ENCODE results near the gene MBL2.

MBL2 gene

DNA sequence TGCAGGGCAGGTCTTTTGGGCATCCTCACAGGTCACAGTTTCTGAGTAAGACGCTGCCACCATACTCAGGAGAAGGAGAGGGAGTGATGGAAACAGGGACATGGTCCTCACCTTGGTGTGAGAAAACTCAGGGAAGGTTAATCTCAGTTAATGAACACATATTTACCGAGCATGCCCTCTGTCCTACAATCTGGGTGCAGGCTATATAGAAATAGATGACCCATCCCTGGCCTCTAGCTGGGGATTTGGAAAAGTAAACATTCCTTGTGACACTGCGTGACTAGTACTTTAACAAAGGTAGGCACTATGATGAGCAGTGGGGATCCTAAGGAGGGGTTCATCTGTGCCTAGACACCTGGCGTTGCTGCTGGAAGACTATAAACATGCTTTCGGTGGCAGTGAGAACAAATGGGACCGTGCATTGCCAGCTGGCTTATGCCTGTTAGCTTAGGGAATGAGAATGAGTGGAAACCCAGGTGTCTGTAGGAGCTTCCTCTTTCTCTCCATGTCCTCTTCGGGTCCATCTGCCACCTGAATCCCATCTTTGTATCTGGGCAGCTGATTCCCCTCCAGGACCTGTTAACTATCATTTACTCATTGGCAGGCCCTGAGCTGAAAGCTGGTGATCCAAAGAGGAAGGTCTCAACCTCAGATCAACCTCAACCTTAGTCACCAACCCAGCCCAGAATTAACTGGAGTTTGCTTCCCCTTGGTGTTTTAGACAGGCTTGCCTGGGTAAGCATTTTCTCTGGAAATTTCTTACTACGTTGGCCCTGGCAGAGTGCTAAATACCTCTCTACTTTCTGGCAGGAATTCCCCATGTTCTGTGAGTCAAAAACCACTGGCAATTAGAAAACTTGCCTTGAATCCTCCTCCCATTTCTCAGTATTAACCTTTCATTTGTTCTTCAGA is 794 bp downstream of the MBL2 start:
- no peak for DNase-seq (ENCODE audit: low read depth)

DNA sequence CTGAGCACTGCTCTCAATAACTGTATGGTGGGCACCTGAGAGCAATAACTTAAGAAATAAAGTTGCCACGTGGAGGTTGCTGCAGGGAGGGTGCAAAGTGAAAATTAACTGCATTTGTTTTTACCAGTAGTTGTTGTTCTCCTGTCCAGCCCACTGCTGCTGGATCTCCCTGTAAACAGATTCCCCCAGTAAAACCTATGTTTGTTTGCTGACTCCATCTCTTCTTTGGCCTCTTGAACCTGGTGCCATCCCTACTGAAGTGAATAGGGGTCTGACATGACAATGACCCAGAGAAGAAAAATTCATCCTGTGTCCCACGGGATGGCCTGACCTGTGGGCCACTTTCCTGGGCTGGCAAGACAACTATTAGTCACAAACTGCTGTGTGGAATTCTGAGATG is 1.7 kb downstream of the MBL2 start:
- DNase-seq (ENCODE audit: low read depth) = no peak

DNA sequence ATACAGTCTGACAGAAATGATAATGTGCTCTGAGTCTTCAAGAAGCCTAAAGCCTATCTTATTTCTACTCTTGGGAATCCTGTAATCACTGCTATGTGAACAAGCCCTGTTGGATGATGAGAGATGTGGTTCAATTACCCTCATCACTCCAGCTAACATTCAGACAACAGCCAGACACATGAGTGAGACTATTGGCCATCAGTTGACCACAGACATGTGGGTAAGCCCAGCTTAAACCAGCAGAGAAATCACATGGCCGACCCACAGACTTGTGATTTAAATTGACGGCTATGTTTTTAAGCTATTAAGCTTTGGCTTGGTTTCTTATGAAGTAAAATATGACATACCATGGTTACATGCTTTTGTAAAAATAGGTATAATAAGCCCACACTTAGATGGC is 2.6 kb downstream of the MBL2 start:
- DNase-seq (ENCODE audit: low read depth) = no peak

DNA sequence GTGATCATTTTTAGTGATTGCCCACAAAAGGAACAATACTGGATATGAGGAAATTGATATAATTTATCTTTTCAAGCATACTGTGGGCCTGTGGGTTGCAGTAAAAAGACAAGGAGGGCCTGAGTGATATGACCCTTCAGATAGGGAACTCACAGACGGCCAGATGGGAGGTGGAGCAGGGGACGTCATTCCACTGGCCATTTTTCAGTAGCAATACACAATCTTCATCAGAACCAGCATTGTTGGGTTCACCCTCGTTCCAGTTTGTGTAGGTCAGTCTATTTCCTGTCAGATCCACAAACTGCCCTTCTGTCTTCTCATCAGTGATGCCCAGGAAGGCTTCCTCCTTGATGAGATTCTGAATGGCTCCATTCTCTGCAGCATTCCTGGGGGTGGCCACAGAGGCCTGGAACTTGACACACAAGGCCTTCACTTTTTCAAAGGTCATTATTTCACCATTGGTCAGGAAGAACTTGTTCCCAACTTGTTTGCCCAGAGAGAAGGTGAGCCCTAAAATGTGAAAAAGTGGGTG is 4.5 kb downstream of the MBL2 start:
- DNase-seq (ENCODE audit: low read depth) = no peak

DNA sequence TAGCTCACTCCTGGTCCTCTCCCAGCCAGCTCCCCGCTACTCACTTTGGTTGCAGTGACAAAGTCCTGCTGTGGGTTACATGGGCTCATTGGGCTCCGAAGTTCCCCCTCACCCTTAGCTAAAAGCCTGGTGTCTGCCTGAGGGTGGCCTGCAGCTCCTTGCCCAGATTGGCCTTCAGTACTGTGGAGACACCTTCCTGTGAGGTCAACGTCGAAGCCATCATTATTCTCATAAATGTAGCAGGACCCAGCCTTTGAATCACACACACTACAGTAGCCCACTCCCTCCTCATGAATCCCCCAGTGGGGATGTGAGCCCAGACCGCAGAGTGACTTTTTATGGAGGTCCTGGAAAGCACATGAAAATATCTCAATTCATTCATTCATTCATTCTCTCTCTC is 10.5 kb downstream of the MBL2 start:
- DNase-seq (ENCODE audit: low read depth) = no peak

DNA sequence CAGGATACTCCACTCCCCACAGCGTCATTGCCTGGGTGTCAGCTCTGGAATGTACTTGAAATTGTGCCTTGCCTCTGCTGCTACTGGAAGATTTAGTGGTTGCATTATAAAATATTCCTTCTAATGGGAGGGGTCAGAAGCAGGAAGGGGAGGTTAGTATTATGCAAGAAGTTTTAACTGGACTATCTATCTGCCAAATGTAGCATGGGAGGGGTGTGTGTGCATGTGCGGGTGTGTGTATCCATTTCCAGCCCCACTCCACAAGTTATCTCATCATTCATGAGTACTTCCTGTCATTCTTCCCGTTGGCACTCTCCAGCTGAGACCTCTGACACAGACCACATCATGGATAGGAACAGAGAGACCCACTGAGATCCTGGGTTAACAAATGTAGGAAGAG is 13.4 kb downstream of the MBL2 start:
- no peak for DNase-seq (ENCODE audit: low read depth)

DNA sequence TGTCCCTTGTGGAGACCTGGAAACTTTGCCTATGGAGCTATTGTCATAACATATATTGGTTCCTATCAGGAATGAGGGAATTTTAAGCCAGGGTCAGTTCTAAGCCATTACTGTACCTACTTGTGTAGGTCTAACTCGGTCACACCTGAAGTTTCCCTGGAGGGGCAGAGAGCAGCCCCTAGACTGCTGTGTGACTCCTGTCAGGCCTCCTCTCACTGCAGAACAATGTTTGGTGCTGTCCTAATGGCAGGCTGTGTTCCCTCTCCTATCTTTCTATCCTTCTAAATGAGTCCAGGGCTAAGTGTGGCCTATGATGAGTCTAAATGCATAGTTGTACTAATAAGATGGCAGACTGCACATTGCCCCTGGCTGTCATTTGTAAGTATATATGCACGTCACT is 14.2 kb downstream of the MBL2 start:
- DNase-seq (ENCODE audit: low read depth) = no peak

DNA sequence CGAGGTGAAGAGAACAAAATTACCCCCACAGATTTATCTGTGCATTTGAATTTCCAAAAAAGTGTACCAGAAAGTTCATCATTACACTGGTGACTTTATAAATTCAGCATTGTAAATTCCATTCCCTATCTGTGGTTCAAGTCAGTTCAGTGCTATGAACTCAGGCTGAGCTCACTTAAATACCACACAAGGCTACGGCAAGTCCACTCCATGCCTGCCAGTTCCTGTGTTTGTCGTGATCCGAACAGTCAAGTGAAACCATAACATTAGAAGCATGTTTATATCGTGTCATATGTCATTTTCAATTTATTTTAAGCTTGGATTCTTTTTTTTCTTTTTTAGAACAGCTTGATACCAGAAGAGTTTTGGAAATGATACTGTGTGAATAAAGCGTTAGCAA is 14.8 kb downstream of the MBL2 start:
- DNase-seq (ENCODE audit: low read depth) = no peak

DNA sequence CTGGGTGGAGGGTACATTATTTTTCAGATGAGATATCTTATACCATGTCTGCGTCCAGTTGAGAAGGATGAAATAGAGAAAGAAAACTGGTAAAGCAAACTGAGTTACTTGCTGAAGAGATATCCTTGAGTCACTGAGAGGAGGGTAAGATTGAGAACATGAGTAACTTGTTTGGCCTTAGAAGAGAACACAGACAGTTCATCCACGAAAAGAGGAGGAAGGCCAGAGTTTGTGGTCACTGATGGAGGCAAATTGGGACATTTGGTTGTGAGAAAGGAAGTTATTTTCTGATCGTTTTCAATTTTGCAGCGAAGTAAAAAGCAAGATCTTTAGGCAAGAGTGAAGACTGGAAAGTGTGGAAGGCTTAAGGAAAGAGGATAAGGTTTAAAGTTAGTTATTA is 15.6 kb downstream of the MBL2 start:
- DNase-seq (ENCODE audit: low read depth) = no peak

DNA sequence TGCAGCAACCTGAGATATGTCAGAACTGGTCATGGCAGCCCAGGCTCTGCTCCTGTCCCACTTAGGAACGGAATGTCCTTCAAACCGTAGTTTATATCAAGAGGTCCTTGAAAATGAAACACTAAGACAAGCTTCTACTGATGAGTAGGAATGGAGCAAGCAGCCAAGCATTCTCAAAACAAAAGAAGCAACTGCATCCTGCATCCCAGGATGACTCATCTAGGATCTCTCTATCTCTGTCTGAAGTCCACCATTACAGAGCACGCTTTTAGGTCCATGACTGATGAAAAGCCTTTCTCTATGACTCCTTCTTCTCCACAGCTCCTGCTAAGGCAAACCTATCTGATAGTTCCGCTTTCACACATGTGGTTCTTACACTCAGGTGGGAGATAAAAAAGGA is 16.3 kb downstream of the MBL2 start:
- no peak for DNase-seq (ENCODE audit: low read depth)

DNA sequence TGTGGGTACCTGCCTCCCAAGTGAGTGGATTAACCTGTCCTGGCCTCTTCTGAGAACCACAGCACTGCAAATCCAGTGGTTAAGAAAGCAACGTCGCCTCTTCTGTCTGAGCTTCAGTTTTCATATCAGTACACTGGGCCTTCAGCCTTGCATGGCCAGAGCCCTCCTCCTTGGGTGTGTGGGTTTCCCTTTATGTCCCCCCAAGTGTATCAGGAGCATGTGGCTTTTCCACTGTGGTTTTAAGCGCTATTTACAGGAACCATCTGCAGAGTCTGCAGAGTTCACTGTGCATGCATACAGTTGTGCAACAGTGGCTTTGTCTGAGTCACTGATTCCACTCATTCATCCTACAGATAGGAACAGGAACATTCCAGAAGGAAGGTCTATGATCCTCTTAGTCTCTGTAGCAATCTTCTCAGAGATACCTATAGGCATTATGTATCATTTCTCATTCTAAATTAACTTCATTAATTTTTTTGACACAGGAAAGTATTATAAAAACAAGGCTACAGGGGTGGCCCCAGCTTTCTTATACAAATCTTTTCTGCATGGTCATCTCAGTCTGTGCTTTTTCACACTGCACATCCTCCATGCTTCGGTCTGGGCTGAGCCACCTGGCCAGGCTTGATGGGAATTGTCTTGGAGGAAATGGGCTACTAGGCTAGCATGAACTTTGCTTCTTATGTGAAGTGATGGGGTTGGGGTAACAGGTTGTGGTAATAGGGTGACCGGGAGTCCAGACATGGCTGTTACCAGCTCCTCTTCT is 17.1 kb downstream of the MBL2 start:
- no peak for DNase-seq (ENCODE audit: low read depth)

DNA sequence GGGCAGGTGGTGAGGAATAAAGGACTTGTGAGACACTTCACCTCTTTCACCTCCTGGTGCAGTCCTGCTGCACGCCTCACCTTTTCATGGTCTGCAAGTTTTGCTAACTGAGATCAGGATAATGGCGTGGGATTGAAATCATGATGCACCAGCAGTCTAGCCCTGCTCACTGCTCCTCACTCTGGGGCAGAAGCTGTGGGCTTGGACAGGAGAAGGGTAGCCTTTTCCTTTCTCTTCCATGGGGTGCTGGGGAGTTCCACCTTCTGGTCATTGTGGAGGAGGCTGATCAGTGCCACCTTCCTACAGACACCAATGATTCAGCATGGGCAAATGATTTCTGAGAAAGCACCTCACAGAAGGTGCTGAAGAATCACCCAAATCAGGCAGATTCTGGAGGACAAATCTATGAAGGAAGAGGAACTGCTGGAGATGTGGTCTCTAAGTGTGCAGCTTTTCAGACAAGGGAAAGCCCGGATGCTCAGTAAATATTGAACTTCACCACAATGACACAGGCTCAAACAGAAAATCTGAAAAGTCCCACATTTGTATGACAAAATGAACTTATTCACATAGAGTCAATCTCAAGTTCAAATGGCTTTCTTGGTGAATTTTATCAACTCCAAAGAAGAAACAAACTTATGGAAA is 19.7 kb downstream of the MBL2 start:
- DNase-seq (ENCODE audit: low read depth) = no peak

DNA sequence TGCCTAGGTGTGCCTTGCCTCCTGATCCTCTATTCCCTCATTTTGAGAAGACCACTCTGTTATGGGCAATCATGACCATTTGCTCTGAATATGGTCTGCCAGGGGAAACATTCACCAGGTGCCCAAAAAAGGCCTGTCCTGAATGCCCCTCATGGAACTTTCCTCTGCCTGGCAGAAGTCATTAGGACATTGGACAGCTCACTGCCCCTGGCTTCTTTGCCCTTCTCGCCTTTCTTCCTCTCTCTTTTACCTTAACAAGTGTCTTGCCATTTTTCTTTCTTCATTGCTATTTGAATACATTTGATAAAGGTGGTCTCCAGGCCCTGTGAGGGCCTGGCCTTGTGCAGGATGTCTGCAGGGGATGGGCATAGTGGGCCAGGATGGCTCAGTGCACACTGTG is 20.3 kb downstream of the MBL2 start:
- no peak for DNase-seq (ENCODE audit: low read depth)

DNA sequence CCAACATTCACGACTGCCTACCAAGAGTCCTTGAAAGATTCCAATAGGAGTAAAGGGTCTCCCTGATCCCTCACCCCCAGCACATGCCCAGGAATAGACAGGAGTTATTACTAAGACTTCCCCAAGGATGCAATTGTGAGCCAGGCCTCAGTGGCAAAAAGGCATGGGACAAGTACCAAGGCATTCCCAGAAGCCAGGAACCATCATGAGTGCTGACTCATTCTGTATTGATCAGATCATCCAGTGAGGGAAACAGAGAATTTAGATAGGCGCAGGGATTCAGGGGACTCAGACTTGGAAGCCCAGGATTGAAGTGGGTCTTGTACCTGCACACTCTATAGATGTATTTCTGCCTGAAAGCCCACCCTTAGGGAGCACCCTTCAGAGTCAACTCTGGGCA is 21.2 kb downstream of the MBL2 start:
- DNase-seq (ENCODE audit: low read depth) = no peak

DNA sequence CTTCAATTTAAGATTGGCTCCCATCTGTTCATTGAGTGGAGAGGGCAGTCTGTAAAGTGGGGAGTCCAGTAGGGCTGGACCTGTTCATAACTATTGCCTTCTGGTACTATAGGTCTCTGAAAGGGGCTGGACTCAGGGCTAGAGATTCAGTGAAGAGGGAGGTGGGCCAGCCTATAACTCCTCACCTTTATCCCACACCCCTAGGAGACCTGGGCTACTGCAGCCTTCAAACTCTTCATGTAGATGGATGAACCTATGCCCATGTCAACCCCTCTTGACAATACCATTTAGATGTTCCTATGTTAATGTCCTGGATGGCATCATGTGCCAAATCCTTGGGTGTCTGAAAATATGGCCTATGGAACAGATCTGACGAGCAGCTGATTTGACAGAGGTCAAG is 22.0 kb downstream of the MBL2 start:
- DNase-seq (ENCODE audit: low read depth) = no peak

DNA sequence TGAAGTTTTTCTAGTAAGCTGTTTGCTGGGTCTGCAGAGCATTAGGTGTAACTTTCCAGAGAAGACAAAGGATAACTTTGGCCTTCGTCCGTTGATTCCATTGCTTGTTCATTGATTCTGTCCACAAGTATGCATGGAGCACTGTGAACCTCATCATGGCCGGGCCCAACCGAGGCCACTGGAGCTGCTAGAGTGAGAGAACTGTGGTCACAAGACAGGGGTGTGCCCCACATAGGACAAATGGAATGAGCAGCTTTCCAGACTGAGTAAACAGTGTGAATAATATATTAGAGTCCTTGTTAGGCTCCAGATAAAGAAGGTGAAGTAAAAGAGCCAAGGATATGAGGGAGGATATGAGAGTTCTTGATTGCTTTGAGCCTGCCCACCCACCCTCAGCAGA is 24.9 kb downstream of the MBL2 start:
- DNase-seq (ENCODE audit: low read depth) = no peak

DNA sequence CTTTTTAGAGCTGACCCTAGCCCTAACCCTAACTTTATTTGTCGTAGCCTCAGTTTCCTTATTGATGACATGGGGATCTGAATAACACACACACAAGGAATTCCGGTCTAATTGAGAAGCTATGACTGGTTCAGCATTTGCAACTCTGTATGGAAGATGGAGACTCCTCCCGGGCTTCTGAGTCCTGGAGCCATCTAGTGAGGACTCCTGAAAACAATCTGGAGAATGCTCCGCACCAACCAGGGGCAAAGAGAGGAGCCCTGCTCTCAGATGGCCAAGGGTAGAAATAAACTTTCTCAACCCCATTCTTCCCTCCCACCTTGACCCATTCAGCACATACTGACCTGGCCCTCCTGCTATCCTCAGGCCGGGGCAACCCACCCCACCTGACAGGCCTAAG is 26.4 kb downstream of the MBL2 start:
- DNase-seq (ENCODE audit: low read depth) = no peak

DNA sequence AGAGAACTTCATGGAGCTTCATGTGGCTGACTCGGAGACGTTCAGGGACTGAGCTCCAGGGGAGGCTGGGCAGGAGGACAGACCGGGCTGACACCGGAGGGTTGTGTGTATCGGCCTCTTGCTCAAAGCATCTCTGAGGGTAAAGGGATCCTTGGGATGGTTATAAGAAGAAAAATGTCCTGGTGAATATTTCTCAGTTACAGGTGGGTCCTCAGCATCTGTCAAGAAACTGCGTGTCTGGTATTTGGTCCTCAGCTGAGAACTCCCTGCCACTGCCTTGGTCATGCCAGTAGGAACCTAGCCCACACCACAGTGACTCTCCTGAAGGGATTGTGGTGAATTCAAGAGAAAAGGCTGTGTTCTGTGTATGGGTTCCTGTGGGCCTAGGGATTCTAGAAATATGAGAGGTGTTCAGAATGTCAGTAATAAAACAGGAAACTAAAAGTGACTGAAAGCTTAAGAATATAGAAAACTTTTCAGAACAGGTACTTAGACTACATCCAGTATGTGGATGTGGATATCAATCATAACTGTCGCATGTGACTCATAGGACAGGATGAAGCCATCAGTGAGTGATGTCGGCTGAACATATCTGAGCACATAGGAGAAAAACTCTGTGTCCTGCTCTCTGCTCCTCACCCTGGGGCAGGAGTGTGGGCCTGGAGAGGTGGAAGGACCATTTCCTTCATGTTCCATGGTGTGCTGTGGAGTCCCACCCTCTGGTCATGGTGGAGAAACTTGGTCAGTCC is 28.4 kb downstream of the MBL2 start:
- DNase-seq (ENCODE audit: low read depth) = no peak

DNA sequence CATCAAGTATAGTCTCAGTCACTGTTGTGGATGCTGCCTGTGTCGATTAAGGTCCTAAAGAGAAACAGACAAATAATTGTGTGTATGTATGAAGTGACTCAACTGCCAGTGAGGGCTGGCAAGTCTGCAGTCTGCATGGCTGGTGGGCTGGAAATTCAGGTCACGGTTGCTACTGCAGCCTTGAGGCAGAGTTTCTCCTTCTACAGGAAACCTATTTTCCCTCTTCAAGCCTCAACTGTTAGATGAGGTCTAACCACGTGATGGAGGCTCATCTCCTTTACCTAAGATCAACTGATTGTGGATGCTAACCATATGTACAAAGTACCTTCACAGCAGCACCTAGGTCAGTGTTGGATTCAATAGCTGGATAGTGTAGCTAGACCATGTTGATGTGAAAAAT is 29.9 kb downstream of the MBL2 start:
- no peak for DNase-seq (ENCODE audit: low read depth)

DNA sequence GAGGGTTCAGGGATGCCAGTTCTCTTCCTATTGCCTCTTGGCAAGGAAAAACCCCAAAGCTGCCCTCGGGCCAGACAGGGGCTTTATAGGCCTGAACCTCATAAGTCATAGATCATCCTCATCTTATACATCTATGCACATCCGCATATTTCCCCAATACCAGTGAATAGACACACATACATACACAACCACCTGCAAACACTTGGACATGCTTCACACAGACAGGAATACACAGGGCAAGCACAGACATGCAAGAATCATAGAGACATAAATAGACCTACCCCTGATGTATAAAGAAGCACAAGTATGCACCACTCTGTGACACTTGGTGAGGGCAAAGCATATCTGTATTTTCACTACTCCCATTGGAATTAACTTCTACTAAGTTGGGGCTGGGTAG is 30.7 kb downstream of the MBL2 start:
- no peak for DNase-seq (ENCODE audit: low read depth)

DNA sequence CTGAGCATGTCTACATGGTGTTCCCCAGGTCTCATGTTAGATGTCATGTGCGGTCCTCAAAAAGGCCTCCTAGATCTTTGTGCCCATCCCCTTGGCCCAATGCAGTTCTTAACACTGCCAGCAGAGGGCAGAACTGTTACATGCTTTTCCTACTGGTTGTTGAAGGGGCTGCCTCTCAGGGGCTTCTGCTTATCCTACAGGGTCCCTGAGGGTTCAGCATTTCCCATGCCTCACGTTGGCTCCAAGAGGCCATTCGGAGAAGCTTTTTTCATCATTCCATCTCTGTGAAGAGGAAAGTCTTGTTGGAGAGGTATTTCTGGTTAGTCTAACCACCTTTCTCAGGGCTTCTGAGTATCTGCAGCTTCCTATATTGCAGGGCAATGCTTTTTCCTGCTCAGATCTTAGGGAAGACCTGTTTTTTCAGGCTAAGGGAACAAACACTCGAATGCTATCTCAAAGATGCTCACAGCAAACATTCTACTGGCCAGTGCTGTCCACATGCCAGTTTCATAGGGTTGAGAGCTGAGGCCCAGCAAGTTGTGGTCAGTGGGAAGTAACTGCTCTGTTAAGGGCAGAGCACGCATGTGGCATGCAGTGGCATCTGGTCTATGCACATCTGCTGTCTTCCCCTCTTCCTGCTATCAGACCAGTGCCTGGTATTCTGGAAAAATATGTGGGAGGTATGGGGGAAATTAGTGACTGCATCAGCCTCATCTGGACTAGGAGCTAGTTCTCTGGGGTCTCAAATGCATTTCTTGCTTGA is 31.5 kb downstream of the MBL2 start:
- DNase-seq (ENCODE audit: low read depth) = peak; percentile 3

Measured in stimulated activated CD8-positive, alpha-beta memory T cell treated with anti-CD3 and anti-CD28 coated beads, Interleukin-7, amount 100 ng/mL, for 24 hours (primary cell).